NCI-H345 (cell line): Measurements from ENCODE around the gene KCNH1.
A peak's percentile ranks its signal among the peaks of the same experiment; 100 is the strongest.

Experiments
- DNase-seq: peaks from one replicate; lab custom pipeline; 2025; lab: John Stamatoyannopoulos, UW

Gene KCNH1

DNA sequence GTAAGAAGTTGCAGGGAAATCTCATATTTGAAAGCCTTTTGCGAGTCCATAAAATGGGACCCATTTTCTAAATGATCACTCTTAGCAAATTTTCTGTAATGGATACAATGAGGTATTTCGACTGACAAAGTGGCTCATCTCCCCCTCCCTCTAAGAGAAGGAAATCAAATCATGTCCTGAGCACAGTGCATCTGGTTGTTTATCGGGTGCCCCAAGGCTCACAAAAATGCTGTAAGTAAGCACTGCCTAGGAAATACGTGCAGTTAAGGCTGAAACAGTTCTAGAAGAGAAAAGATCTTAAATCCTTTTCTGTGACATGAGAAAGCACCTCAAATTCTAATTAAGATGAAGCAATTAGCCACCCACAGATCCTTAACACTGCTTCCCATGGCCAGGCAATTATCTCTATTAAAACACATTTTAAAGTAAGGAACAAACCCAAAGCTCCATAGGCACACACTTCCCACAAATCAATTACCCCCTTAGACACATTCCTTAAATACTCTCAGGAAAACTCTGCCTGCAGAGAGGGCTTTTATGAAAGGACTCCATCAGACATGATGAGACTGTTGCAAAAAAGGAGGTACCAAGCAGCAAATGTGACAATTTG is 216.3 kb downstream of the KCNH1 start:
- no peak for DNase-seq

DNA sequence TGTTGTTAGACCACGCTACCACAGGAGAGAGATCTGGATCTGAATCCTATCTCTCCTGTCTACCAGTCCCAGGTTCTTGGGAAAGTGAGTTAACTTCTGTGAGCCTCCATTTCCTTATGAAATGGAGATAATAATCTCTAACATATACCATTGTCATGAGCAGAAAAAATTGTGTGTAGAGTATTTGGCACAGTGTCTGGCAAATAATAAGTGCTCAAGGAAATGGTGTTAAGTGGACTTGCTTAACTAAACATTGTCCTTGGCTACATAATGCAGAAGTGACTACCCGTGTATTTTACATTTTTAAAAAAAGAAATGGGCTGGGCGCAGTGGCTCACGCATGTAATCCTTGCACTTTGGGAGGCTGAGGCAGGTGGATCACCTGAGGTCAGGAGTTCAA is 217.4 kb downstream of the KCNH1 start:
- no peak for DNase-seq

- DNase-seq = no peak
Measured at GRCh38 chr1:210915890-210916507, 217.9 kb downstream of the KCNH1 start.

DNA sequence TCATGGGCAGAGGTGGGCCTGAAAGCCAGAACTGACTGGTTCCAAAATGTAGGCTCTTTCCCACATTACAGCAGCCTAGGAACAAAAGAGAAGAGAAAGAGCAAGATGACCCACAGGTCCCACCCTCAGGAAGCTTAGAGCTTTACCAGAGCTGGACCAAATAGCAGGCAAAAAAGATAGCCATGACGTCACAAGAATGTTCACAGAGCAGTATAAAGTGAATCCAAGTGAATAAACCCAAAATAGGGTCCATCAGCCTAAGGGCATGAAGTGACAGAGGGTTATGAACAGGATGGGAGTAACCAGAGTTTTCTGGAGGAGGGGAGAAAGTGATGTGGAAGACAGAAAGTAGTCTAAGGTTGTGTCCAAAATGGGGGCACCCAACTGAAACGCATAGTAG is 221.2 kb downstream of the KCNH1 start:
- no peak for DNase-seq

GRCh38 chr1:210910020-210910575 is 223.8 kb downstream of the KCNH1 start:
- DNase-seq = no peak

GRCh38 chr1:210908791-210909190 is 225.2 kb downstream of the KCNH1 start:
- no peak for DNase-seq

DNA sequence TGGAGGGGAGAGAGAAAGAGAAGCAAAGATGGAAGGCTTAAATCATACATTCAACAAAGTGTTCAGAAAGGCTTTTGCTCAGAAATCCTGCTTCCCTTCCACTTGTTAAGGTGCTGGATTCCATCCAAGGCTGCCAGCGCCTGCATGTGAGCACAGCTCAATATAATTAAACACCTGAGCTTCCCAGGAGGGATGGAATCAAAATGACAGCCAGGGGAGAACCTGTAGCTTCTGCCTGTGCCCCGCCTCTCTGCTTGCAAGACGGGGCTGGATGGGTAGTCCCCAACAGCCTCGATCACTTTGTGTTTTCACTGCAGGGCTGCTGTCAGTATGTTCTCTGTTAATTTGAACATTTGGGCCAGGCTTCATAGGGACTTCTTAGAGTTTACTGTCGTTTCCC is 225.7 kb downstream of the KCNH1 start:
- DNase-seq = peak; percentile 82

DNA sequence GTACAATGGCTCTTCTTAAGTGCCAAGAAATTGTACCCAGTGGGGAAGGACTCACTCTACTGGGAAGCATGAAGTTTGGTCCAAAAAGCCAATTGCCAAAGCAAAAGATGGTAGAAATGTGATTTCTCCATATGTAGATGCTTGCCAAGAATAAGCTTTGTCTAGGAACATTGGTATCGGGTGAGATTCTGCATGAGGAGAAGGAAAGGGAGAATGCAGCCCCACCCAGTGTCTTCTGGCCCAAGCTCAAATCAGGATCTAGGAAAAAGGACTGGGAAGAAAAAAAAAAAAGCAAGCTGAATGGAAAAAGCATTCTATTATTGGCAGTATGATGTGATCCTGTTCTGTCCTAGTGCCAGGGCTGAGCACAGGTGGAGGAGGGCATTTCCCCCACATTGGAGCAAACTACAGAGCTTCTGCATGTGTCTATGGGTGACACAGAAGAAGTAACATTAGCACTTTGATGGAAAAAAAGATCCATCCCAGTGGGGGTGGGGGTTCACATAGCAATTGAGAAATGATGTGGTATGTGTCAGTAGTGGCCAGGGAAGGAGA is 226.6 kb downstream of the KCNH1 start:
- no peak for DNase-seq

GRCh38 chr1:210905944-210906453 is 227.9 kb downstream of the KCNH1 start:
- DNase-seq = no peak

GRCh38 chr1:210905365-210905904 is 228.5 kb downstream of the KCNH1 start:
- DNase-seq = no peak

GRCh38 chr1:210901981-210902770 is 231.8 kb downstream of the KCNH1 start:
- DNase-seq = no peak

DNA sequence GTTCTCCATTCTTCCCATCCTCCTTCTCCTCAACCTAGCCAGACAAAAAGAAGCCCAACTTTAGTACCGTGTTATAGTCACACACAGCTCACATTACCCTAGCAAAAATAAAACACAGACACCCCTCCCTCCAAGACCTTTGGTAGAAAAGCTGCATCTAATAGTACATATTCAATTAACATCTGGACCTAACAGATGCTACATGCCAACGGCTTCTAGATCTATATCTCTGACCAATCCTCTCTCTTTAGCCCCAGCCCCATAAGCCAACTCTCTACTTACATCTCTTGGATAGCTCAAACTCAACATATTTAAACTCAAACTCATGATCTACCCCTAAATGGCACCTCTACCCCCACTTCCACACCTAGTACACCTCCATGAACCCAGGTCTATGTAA is 233.1 kb downstream of the KCNH1 start:
- no peak for DNase-seq

DNA sequence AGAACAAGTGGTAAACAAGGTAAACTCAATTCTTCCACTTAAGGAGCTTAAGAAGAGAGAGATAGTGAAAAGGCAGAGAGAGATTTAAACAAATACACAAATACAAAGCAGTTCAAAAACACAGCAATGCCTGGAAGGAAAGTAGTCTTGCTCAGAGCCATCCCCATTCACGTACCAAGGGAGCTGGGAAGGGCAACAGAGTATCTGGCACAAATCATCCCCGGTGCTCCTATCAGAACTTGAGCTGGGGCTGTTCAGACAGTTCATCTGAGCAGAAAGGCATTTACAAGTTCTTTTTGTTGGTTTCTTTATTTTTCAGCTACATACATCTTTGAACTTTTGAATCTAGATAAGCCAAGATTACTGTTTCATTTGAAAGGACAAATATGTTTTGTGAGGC is 233.9 kb downstream of the KCNH1 start:
- no peak for DNase-seq

DNA sequence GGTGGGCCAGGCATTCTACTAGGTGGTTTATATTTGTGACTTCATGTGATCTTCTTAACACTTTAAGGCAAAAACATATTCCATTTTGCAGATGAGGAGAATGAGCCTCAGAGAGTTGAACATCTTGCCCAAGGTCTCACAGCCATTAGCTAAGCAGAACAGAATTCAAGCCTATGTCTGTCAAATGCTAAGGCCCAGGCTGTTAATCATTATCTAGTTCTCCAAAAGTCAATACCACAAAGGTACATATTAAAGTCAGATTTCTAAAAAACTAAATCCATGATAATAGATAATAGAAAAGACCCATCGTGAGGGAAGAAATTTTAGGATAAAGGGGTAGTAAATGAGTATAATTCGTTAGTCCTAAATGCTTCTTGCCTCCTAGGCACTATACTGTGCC is 234.3 kb downstream of the KCNH1 start:
- DNase-seq = no peak

- DNase-seq = no peak
Measured at GRCh38 chr1:210898473-210898872, 235.5 kb downstream of the KCNH1 start.

- no peak for DNase-seq
Measured at GRCh38 chr1:210883821-210884220, 250.1 kb downstream of the KCNH1 start.

- no peak for DNase-seq
Measured at GRCh38 chr1:210882414-210883221, 251.3 kb downstream of the KCNH1 start.

GRCh38 chr1:210878564-210878963 is 255.4 kb downstream of the KCNH1 start:
- DNase-seq = no peak

- DNase-seq = no peak
Measured at GRCh38 chr1:210876275-210876674, 257.7 kb downstream of the KCNH1 start.

- no peak for DNase-seq
Measured at GRCh38 chr1:210866532-210866931, 267.4 kb downstream of the KCNH1 start.

GRCh38 chr1:210857705-210858104 is 276.2 kb downstream of the KCNH1 start:
- no peak for DNase-seq
